HCT116 (cell line): Measurements from ENCODE around the gene DOCK4. TPM values are rescaled to one million over a fixed set of nuclear protein-coding genes. Genes with fewer than 3 reads are reported as not detected.

Source experiments
- ATAC-seq: fragments of 200-7000 bp; cut with Tn5 transposase; 2 replicates; pipeline ENCODE4 v1.9.1; 2020; ENCODE audit warnings: mild to moderate bottlenecking, moderate library complexity
- BruUV-seq: library from RNA; stranded (reverse); fragments of 400-500 nt; replicated peaks from 2 replicates; lab custom pipeline; 2021; lab: Mats Ljungman, UMichigan
- CTCF ChIA-PET: fragments of 300-600 bp; sonication (Branson Sonifier 250); formaldehyde crosslinking; loops from one replicate; lab custom pipeline; 2021; ENCODE audit warnings: antibody characterized with exemption; lab: Charles Lee
- POLR2A ChIA-PET: fragments of 300-600, 350-600 bp; sonication (Branson Sonifier 250); formaldehyde crosslinking; loops from one replicate; lab custom pipeline; 2021; ENCODE audit warnings: antibody characterized with exemption; lab: Charles Lee
- RAD21 ChIA-PET, 2 experiments: fragments of 300-600 bp; sonication (Branson Sonifier 250); formaldehyde crosslinking; loops; one replicate each; lab custom pipeline; 2023; ENCODE audit warnings: low total read pairs in 2 of 2; ENCODE audit not compliant: uncharacterized antibody in 2 of 2, unreplicated experiment in 2 of 2, low non-redundant PET in 1 of 2; lab: Charles Lee
- DNase-seq: peaks from one replicate; pipeline ENCODE4 v3.0.0-alpha.2; 2010; ENCODE audit warnings: low read depth, low spot score
- H2AFZ ChIP-seq: fragments of 200-600 bp; shearing (Covaris generic), sonication (generic); 2 replicates; pipeline ENCODE4 v1.6.1; 2017; ENCODE audit warnings: low read depth, mixed run types, mixed read lengths, antibody characterized with exemption, low read length; ENCODE audit not compliant: poor library complexity, severe bottlenecking
- H3K27ac ChIP-seq: 2 replicates; pipeline ENCODE4 v1.5.1; 2012; ENCODE audit warnings: low read depth, low read length
- H3K27me3 ChIP-seq: fragments of 200-600 bp; sonication (generic); 2 replicates; pipeline ENCODE4 v1.6.1; 2016; ENCODE audit warnings: mixed run types, low read length, mixed read lengths; ENCODE audit not compliant: insufficient read depth
- H3K36me3 ChIP-seq, 2 experiments: fragments of 200-500 bp in 1 of 2; fragments of 200-600 bp in 1 of 2; sonication (Bioruptor generic) in 1 of 2; sonication (generic) in 1 of 2; 2 replicates each; pipeline versions ENCODE4 v1.5.1 to v1.6.1; 2014 to 2016; ENCODE audit warnings: low read length in 2 of 2, inconsistent platforms in 1 of 2, mixed read lengths in 1 of 2, mixed run types in 1 of 2; ENCODE audit not compliant: insufficient read depth in 2 of 2, control insufficient read depth in 1 of 2
- H3K4me1 ChIP-seq, 2 experiments: fragments of 200-600 bp in 1 of 2; sonication (generic) in 1 of 2; 2 replicates each; pipeline versions ENCODE4 v1.5.1 to v1.6.1; 2012 to 2017; ENCODE audit warnings: low read length in 2 of 2, inconsistent platforms in 1 of 2, mild to moderate bottlenecking in 1 of 2, mixed read lengths in 1 of 2, mixed run types in 1 of 2, moderate library complexity in 1 of 2; ENCODE audit not compliant: insufficient read depth in 2 of 2, control insufficient read depth in 1 of 2
- H3K4me2 ChIP-seq: fragments of 200-600 bp; sonication (generic); 2 replicates; pipeline ENCODE4 v1.6.1; 2017; ENCODE audit warnings: mixed run types, low read length, mixed read lengths
- H3K4me3 ChIP-seq, 2 experiments: fragments of 200-600 bp in 1 of 2; sonication (generic) in 1 of 2; replicated peaks in 1 of 2; 2 replicates each; pipeline ENCODE4 v1.5.1; 2011 to 2016; ENCODE audit warnings: low read length in 2 of 2, control low read depth in 1 of 2, low read depth in 1 of 2, mild to moderate bottlenecking in 1 of 2, mixed read lengths in 1 of 2, mixed run types in 1 of 2
- H3K79me2 ChIP-seq: fragments of 200-600 bp; sonication (generic); 2 replicates; pipeline ENCODE4 v1.6.1; 2017; ENCODE audit warnings: mild to moderate bottlenecking, mixed run types, low read length, moderate library complexity, mixed read lengths; ENCODE audit not compliant: insufficient read depth
- H3K9ac ChIP-seq: fragments of 200-600 bp; sonication (generic); 2 replicates; pipeline ENCODE4 v1.6.1; 2016; ENCODE audit warnings: low read length, mixed read lengths
- H3K9me2 ChIP-seq: fragments of 200-600 bp; sonication (generic), shearing (Covaris generic); 2 replicates; pipeline ENCODE4 v1.6.1; 2017; ENCODE audit warnings: mixed run types, mild to moderate bottlenecking, moderate library complexity; ENCODE audit not compliant: insufficient read depth
- H3K9me3 ChIP-seq, 2 experiments: fragments of 200-500 bp in 1 of 2; fragments of 200-600 bp in 1 of 2; sonication (Bioruptor generic) in 1 of 2; sonication (generic) in 1 of 2; 2 replicates each; pipeline ENCODE4 v1.6.1; 2014 to 2017; ENCODE audit warnings: low read length in 2 of 2, mixed read lengths in 2 of 2, inconsistent platforms in 1 of 2, low read depth in 1 of 2, mild to moderate bottlenecking in 1 of 2, mixed run types in 1 of 2, moderate library complexity in 1 of 2; ENCODE audit not compliant: control insufficient read depth in 1 of 2, insufficient read depth in 1 of 2
- H4K20me1 ChIP-seq: fragments of 200-600 bp; sonication (generic), shearing (Covaris generic); 2 replicates; pipeline ENCODE4 v1.6.1; 2017; ENCODE audit warnings: mixed run types, mild to moderate bottlenecking, moderate library complexity; ENCODE audit not compliant: insufficient read depth
- CBX3 ChIP-seq: IDR thresholded peaks from 2 replicates; pipeline ENCODE4 v1.6.1; 2012; ENCODE audit warnings: low read depth
- EZH2 ChIP-seq: fragments of 200-600 bp; sonication (generic); IDR thresholded peaks from 2 replicates; pipeline ENCODE4 v1.6.1; 2017; ENCODE audit warnings: antibody characterized with exemption, mixed run types
- EZH2phosphoT487 ChIP-seq: fragments of 200-600 bp; IDR thresholded peaks from 2 replicates; pipeline ENCODE4 v1.6.1; 2018; ENCODE audit warnings: antibody characterized with exemption, borderline replicate concordance
- FOSL1 ChIP-seq: IDR thresholded peaks from 2 replicates; pipeline ENCODE4 v1.6.1; 2012; ENCODE audit warnings: low read depth
- JUND ChIP-seq: IDR thresholded peaks from 2 replicates; pipeline ENCODE4 v1.6.1; 2012
- POLR2A ChIP-seq: IDR thresholded peaks from 2 replicates; pipeline ENCODE4 v1.7.0; 2011; ENCODE audit warnings: borderline replicate concordance; ENCODE audit not compliant: insufficient read depth, insufficient read length; ENCODE audit errors: extremely low read depth
- POLR2AphosphoS5 ChIP-seq: IDR thresholded peaks from 2 replicates; pipeline ENCODE4 v1.6.1; 2011; ENCODE audit warnings: mild to moderate bottlenecking, low read depth, low read length, moderate library complexity
- SIN3A ChIP-seq: IDR thresholded peaks from 2 replicates; pipeline ENCODE4 v1.6.1; 2012; ENCODE audit warnings: low read depth
- SRF ChIP-seq: IDR thresholded peaks from 2 replicates; pipeline ENCODE4 v1.6.1; 2012; ENCODE audit warnings: low read depth
- YY1 ChIP-seq: IDR thresholded peaks from 2 replicates; pipeline ENCODE4 v1.6.1; 2011; ENCODE audit warnings: low read length, low read depth, moderate library complexity, mild to moderate bottlenecking; ENCODE audit not compliant: insufficient replicate concordance; ENCODE audit errors: extremely low read depth
- intact Hi-C: fragments of 100-400 bp; cut with micrococcal nuclease; formaldehyde crosslinking; loops from 2 replicates; pipeline ENCODE4 v1.10.0; 2022
- total RNA-seq: library from RNA; stranded (reverse); gene quantifications from one replicate; pipeline ENCODE4 v1.2.1, GENCODE V29; 2021; ENCODE audit not compliant: unreplicated experiment
- TF ChIP-seq, protein P1 (sequence below): IDR thresholded peaks from 2 replicates; pipeline ENCODE4 v1.6.1; 2011; ENCODE audit warnings: mild to moderate bottlenecking, low read length, moderate library complexity; ENCODE audit not compliant: insufficient replicate concordance; ENCODE audit errors: extremely low read depth
- TF ChIP-seq, protein P2 (sequence below): IDR thresholded peaks from 2 replicates; pipeline ENCODE4 v1.6.1; 2012; ENCODE audit warnings: low read depth

Gene DOCK4
- total RNA-seq, 1 experiment from 2014 or later, result 2.2 TPM

DNA sequence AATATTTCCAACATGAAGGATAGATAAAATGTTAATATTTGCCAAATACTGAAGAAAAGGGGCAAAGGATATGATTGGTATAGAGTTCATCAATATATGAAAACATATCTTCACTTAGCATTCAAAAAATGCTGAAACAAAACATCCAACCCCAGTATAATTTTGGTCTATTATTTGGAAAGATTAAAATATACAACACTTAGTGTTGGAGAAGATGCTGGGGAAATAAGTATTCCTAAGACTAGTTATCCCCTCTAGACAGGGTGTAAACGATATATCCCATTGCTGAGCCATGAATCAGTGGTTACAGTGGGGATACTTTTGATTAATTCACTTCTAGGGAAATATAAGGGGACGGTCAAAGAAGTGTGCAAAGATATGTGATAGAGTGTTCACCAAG lies 456.6 kb downstream of the DOCK4 start:
- CTCF ChIA-PET, result interaction anchor here (0.9 kb wide), 1 partner anchor 13 kb away, joined by 3 read pairs; no protein-coding TSS in a partner anchor
- no peak for DNase-seq
- no peak overlapping the region for H3K4me2 ChIP-seq
- H3K9ac ChIP-seq, result no peak overlapping the region
- no peaks in the 10 kb centered on the region for H3K27me3 ChIP-seq
- BruUV-seq, result no TSS peak
- RAD21 ChIA-PET, result no interaction called here
- H3K79me2 ChIP-seq, result no peaks in the 10 kb centered on the region
- intact Hi-C loops, result no loop called here
- H3K27ac ChIP-seq, result no peak overlapping the region
- POLR2A ChIA-PET, result no interaction called here
- H3K9me2 ChIP-seq, result no peaks in the 10 kb centered on the region
- ATAC-seq, result no peak
- no peak overlapping the region for H3K4me3 ChIP-seq
- TF ChIP-seq POLR2A (no peak), FOSL1 (no peak), EZH2 (no peak), JUND (no peak), EZH2phosphoT487 (no peak), YY1 (no peak), POLR2AphosphoS5 (no peak), CBX3 (no peak), SIN3A (no peak), SRF (no peak)
- TF ChIP-seq, protein P1, sequence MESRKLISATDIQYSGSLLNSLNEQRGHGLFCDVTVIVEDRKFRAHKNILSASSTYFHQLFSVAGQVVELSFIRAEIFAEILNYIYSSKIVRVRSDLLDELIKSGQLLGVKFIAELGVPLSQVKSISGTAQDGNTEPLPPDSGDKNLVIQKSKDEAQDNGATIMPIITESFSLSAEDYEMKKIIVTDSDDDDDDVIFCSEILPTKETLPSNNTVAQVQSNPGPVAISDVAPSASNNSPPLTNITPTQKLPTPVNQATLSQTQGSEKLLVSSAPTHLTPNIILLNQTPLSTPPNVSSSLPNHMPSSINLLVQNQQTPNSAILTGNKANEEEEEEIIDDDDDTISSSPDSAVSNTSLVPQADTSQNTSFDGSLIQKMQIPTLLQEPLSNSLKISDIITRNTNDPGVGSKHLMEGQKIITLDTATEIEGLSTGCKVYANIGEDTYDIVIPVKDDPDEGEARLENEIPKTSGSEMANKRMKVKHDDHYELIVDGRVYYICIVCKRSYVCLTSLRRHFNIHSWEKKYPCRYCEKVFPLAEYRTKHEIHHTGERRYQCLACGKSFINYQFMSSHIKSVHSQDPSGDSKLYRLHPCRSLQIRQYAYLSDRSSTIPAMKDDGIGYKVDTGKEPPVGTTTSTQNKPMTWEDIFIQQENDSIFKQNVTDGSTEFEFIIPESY, result no peak
- H3K9me3 ChIP-seq, result no peaks in the 10 kb centered on the region
- H3K36me3 ChIP-seq, result no peaks in the 10 kb centered on the region
- no peaks in the 10 kb centered on the region for H3K4me1 ChIP-seq
- H2AFZ ChIP-seq, result no peak overlapping the region
- no peaks in the 10 kb centered on the region for H4K20me1 ChIP-seq

DNA sequence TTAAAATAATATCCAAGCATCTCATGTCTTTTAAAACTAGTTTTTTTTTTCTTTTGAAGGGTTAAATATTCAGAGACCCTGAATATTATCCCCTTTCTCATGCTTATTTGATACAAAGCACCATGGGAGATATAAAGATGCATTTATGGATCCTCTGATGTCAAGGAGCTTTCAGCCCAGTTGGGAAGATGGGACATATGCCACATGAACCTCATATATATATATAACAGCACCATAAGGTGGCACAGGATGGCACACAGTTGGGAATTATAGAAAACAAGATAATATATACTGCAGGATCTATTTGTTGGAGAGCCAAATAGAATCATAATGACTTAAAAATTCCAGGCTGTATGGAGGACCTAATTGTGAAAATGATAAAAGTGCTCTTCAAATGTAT lies 458.5 kb downstream of the DOCK4 start:
- no peak overlapping the region for H3K4me3 ChIP-seq
- intact Hi-C loops, result no loop called here
- RAD21 ChIA-PET, result no interaction called here
- CTCF ChIA-PET, result no interaction called here
- TF ChIP-seq, protein P2, sequence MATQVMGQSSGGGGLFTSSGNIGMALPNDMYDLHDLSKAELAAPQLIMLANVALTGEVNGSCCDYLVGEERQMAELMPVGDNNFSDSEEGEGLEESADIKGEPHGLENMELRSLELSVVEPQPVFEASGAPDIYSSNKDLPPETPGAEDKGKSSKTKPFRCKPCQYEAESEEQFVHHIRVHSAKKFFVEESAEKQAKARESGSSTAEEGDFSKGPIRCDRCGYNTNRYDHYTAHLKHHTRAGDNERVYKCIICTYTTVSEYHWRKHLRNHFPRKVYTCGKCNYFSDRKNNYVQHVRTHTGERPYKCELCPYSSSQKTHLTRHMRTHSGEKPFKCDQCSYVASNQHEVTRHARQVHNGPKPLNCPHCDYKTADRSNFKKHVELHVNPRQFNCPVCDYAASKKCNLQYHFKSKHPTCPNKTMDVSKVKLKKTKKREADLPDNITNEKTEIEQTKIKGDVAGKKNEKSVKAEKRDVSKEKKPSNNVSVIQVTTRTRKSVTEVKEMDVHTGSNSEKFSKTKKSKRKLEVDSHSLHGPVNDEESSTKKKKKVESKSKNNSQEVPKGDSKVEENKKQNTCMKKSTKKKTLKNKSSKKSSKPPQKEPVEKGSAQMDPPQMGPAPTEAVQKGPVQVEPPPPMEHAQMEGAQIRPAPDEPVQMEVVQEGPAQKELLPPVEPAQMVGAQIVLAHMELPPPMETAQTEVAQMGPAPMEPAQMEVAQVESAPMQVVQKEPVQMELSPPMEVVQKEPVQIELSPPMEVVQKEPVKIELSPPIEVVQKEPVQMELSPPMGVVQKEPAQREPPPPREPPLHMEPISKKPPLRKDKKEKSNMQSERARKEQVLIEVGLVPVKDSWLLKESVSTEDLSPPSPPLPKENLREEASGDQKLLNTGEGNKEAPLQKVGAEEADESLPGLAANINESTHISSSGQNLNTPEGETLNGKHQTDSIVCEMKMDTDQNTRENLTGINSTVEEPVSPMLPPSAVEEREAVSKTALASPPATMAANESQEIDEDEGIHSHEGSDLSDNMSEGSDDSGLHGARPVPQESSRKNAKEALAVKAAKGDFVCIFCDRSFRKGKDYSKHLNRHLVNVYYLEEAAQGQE, result no peak
- TF ChIP-seq EZH2phosphoT487, result no peak
- TF ChIP-seq, all 23 proteins: peak for 0
- Histone ChIP-seq H3K9me3 (no peaks in the 10 kb centered on the region), H3K36me3 (no peaks in the 10 kb centered on the region), H3K79me2 (no peaks in the 10 kb centered on the region), H2AFZ (no peak overlapping the region), H3K4me1 (no peaks in the 10 kb centered on the region), H3K27ac (no peak overlapping the region), H3K9ac (no peak overlapping the region), H3K4me2 (no peak overlapping the region), H3K9me2 (no peaks in the 10 kb centered on the region), H3K27me3 (no peaks in the 10 kb centered on the region), H4K20me1 (no peaks in the 10 kb centered on the region)
- BruUV-seq, result no TSS peak
- no peak for ATAC-seq
- POLR2A ChIA-PET, result no interaction called here
- DNase-seq, result no peak
